RWPE1 (cell line): Measurements from ENCODE around the gene CNTRL.
"Not testable (repeated sequence)": the region's sequence is repeated elsewhere in the genome, so short reads cannot be mapped to it uniquely, and the experiment has no call there.

Experiments used
- CTCF ChIA-PET: fragments of 350-600 bp; sonication (Branson Sonifier 250); formaldehyde crosslinking; extraction: SDS; loops from one replicate; lab custom pipeline; 2021; lab: Yijun Ruan, JAX
- POLR2A ChIA-PET: fragments of 400-600 bp; formaldehyde crosslinking; extraction: SDS; loops from one replicate; lab custom pipeline; 2020; ENCODE audit warnings: antibody characterized with exemption; ENCODE audit not compliant: low non-redundant PET; lab: Yijun Ruan, JAX
- DNase-seq: peaks from one replicate; pipeline ENCODE4 v3.0.0; 2012; ENCODE audit warnings: low spot score
- H3K27ac ChIP-seq: fragments of 450-650 bp; 2 replicates; pipeline ENCODE4 v1.5.1; 2017
- CTCF ChIP-seq: fragments of 450-650 bp; conservative IDR thresholded peaks from 2 replicates; pipeline ENCODE4 v1.5.1; 2017; ENCODE audit warnings: low read depth, mild to moderate bottlenecking

Gene CNTRL, protein sequence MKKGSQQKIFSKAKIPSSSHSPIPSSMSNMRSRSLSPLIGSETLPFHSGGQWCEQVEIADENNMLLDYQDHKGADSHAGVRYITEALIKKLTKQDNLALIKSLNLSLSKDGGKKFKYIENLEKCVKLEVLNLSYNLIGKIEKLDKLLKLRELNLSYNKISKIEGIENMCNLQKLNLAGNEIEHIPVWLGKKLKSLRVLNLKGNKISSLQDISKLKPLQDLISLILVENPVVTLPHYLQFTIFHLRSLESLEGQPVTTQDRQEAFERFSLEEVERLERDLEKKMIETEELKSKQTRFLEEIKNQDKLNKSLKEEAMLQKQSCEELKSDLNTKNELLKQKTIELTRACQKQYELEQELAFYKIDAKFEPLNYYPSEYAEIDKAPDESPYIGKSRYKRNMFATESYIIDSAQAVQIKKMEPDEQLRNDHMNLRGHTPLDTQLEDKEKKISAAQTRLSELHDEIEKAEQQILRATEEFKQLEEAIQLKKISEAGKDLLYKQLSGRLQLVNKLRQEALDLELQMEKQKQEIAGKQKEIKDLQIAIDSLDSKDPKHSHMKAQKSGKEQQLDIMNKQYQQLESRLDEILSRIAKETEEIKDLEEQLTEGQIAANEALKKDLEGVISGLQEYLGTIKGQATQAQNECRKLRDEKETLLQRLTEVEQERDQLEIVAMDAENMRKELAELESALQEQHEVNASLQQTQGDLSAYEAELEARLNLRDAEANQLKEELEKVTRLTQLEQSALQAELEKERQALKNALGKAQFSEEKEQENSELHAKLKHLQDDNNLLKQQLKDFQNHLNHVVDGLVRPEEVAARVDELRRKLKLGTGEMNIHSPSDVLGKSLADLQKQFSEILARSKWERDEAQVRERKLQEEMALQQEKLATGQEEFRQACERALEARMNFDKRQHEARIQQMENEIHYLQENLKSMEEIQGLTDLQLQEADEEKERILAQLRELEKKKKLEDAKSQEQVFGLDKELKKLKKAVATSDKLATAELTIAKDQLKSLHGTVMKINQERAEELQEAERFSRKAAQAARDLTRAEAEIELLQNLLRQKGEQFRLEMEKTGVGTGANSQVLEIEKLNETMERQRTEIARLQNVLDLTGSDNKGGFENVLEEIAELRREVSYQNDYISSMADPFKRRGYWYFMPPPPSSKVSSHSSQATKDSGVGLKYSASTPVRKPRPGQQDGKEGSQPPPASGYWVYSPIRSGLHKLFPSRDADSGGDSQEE (N-terminal part only)

DNA sequence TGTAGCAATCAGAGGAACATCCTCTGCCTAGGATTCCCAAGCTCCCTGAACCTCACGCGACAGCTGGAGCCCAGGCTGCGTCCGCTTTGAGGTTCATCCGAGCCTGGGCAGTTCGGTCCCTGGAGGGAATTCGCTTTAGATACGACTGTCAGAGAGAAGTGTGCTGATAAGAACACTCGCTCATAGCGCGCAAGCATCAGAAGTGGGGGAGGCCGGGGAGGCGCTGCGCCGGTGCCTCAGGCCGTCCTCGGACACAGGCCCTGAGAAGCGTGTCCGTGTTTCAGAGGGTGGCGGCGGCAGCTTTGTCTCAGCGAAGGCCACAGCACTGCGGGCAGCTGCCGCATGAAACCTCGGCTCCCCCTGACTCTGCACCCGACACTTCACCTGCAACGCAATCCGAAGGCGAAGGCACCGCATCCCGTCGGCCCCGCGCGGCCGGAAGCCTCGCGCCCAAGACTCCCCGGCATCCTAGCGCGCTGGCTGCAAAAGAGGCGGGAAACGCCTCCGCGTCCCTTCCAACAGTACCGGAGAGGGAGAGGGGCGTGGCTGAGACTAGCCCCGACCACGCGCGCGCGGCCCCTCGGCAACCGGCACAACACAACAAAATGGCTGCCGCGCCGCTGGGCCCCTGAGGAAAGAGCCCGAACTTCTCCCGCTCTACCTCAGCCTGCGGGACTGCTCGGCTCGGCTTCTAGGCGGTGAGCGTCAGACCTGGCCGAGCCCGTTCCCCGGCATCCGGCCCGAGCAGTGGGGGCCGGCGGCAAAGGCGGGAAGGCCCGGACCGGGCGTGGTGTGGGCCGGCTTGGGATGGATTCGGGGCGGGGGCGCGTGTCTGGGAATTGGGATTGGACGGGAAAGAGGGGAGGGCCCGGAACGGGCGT, at the start of gene CNTRL:
TSS of gene CNTRL (plus strand) at position 586 of the 881 bp plus-strand sequence. CDS start 13,372 bp downstream, outside the sequence.
- ChIA-PET POLR2A (interaction anchor here (0.7 kb wide), 1 partner anchor 54 kb away, joined by 3 read pairs; no protein-coding TSS in a partner anchor), CTCF (interaction anchor here (0.6 to 1.0 kb wide), 2 partner anchors 49 to 93 kb away, joined by 3 to 4 read pairs; no protein-coding TSS in a partner anchor)

DNA sequence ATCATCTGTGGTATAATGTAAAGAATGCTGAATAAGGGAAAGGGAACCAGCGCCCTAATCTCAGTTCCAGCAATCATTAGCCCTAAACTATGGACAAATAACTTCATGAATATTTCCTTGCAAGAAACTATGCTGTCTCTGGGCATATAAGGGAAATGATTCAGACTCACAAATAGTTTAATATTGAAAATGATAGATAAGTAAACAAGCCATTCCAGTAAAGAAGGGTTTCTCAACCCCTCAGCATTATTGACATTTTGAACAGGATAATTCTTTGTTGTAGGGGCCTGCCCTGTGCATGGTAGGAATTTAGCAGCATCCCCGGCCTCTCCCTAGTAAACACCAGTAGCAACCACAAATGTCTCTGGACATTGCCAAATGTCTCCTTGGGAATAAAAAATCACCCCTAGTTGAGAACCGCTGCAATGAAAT, 48.5 kb upstream of the CNTRL start:
- POLR2A ChIA-PET: no interaction called here
- H3K27ac ChIP-seq: no peak overlapping the region
- TF ChIP-seq CTCF: no peak
- no peak for DNase-seq
- CTCF ChIA-PET: no interaction called here

More for the DNA sequence above, at the start of gene CNTRL:
- peak within 1 kb of the TSS; percentile 98 for H3K27ac ChIP-seq
- no peak for TF ChIP-seq CTCF
- DNase-seq: peak; percentile 95

- ChIA-PET POLR2A (no interaction called here), CTCF (no interaction called here)
- H3K27ac ChIP-seq: no peak overlapping the region
Measured at GRCh38 chr9:121026768-121027167, 48.0 kb upstream of the CNTRL start.

DNA sequence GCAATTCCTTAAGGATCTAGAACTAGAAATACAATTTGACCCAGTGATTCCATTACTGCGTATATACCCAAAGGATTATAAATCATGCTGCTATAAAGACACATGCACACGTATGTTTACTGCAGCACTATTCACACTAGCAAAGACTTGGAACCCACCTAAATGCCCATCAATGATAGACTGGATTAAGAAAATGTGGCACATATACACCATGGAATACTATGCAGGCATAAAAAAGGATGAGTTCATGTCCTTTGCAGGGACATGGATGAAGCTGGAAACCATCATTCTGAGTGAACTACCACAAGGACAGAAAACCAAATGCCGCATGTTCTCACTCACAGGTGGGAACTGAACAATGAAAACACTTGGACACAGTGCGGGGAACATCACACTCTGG, 46.5 kb upstream of the CNTRL start:
- DNase-seq, H3K27ac ChIP-seq, POLR2A ChIA-PET: not testable (repeated sequence)
- CTCF ChIA-PET: interaction anchor here (2.3 kb wide), 1 partner anchor 32 kb away, joined by 7 read pairs; no protein-coding TSS in a partner anchor

More at GRCh38 chr9:121026768-121027167, 48.0 kb upstream of the CNTRL start:
- no peak for DNase-seq
- TF ChIP-seq CTCF: no peak

DNA sequence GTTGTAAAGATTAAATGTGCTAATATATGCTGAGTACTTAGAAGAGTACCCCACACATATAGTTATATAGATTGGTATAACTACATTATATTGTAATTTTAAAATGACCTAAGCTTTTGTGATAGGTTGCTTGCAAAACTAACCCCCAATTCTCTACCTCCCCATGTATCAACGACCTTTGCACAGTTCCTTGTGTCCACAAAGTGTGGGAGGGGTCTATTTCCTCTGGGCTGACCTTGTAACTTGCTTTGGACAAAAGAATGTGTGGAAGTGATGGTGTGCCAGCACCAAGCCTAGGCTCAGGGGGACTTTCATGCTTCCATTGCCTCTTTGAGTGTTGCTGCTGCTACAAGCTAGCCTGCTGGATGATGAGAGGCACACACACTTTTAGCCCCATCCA, 45.3 kb upstream of the CNTRL start:
- POLR2A ChIA-PET: no interaction called here
- no peak for TF ChIP-seq CTCF
- H3K27ac ChIP-seq: no peak overlapping the region
- no peak for DNase-seq
- CTCF ChIA-PET: interaction anchor here (0.5 to 2.3 kb wide), 4 partner anchors 31 to 291 kb away, joined by 3 to 7 read pairs (median 6); no protein-coding TSS in a partner anchor

DNA sequence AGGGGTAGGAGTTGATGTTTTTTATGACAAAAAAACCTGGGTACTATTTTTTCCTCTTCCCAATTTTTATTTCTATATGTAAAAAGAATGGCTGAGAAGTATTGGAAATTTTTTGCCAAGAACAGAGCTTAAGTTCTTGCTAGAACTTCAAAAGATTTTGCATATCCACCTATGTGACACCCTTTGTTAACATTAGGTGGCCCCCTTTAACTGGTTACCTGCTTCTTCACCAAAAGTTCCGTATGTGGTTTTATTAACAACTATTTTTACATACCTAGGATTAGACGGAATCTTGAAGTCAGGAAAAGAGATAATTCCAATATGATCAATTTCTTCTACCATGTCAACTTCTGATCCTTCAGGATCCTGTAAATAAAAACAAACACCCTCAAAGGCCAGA, 40.2 kb upstream of the CNTRL start:
- no peak overlapping the region for H3K27ac ChIP-seq
- ChIA-PET POLR2A (no interaction called here), CTCF (no interaction called here)
- no peak for TF ChIP-seq CTCF
- DNase-seq: no peak

DNA sequence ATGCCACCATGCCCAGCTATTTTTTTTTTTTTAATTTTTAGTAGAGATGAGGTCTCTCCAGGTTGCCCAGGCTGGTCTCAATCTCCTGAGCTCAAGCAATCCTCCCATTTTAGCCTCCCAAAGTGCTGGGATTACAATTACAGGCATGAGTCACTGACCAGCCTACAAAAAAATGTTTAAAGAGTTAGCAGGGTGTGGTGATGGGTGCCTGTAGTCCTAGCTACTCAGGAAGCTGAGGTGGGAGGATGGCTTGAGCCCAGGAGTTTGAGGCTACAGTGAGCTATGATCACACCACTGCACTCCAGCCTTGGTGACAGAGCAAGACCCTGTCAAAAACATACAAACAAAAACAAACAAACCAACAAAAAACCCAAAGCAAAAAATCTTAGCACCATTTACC, 39.0 kb upstream of the CNTRL start:
- CTCF ChIA-PET: interaction anchor here (1.0 to 1.2 kb wide), 3 partner anchors 24 to 54 kb away, joined by 3 to 5 read pairs (median 4); no protein-coding TSS in a partner anchor
- POLR2A ChIA-PET, DNase-seq, H3K27ac ChIP-seq: not testable (repeated sequence)
